Right lung (tissue), 5 donors: ENCODE data around the gene PFKM. TPM values are rescaled to one million over a fixed set of nuclear protein-coding genes. Genes with fewer than 3 reads are reported as not detected.

Experiments
- DNase-seq, 2 donors: peaks; one replicate each; pipeline ENCODE4 v3.0.0-alpha.2; 2013
- polyA plus RNA-seq, 5 donors: library from polyadenylated mRNA; unstranded; fragments of 120-200 nt; gene quantifications; one replicate each; pipeline versions ENCODE4 v1.2.1 to v1.2.3, GENCODE V29; 2013; ENCODE audit warnings: inconsistent platforms in 1 of 5, low replicate concordance in 1 of 5; ENCODE audit not compliant: insufficient read length in 5 of 5, insufficient read depth in 1 of 5

PFKM gene
- polyA plus RNA-seq, 5 donors, result 68.4 to 95.8 (median 81.3) TPM

DNA sequence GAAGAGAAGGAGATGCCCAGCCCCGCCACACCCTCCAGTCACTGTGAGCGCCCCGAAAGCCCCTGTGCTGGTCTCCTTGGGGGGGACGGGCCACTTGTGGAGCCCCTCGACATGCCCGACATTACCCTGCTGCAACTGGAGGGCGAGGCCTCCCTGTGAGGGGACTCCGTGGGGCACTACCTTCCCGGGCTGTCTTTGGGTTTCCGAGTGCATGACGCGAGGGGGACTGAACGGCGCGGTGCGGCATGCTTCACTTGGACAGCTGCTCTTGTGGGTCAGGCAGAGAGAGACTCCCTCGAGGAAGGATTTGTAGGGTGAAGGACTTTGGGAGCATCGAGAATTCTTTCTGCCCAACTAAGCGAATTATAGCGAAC lies 65.4 kb downstream of the PFKM start:
- no peak for DNase-seq

DNA sequence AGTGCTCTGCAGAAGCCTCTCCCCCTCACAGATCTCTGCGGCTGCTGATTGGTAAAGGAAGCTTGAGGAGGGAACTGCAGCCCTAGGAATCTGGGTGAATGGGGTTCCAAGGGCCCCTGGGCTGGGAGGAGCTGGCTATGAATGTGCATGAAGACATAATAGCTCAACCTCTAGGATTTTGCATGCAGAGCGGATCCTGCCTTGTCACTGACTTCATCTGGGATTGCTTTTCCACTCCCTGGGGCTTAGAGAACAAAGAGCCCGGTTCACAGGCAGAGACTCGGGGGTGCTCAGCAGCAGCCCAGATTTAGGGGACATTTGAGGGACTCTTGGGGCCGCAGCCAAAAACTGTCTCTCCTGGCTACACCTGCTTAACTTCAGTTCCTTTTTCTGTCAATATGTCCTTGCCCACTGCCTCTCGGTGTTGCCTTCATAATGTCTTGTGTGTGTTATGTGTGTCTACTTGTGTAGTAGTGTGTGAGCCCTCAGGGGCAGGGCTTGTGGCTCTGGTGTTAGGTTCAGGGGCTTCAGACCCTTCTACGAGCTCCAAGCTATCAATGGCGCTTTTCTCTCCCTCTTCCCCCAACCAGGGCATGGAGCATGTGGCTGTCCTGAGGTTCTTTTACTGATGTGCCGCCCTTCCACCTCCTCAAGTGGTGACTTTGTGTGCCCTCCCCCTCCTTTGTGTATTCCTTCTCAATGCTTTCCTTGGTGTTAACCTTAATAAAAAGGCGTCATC lies 66.2 kb downstream of the PFKM start:
- DNase-seq, result no peak

DNA sequence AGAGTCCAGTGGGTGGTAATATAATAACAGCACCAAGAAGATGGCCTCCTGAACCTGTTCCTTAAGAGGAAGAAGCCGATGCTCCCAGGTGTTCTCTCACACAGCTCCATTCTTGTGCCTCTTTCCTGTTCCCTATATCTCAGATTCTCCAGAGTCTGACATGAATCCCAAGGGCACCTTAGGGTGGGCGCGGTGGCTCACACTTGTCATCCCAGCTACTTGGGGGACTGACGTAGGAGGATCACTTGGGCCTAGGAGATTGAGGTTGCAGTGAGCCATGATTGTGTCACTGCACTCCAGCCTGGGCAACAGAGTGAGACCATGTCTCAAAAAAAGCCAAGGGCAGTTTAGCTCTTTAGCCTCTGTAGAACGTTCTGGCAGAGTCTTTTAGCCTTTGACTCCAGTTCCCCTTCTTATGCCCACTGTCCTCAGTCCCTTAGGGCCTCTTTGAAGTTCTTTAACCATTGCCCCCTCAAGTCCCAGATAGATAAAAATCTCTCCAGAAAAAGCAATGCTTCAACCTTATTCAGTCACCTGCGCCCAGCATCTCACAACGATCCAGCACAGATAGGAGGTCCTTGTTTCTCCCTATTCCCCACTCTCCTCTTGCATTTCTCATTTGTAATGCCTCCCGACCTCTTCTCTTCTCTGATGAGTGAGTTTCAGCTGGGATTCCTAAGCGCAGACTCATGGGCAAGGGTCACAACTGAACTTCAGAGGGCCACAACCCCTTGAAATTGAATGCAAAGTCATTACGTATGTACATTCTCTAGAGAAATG lies 68.9 kb downstream of the PFKM start:
- no peak for DNase-seq

DNA sequence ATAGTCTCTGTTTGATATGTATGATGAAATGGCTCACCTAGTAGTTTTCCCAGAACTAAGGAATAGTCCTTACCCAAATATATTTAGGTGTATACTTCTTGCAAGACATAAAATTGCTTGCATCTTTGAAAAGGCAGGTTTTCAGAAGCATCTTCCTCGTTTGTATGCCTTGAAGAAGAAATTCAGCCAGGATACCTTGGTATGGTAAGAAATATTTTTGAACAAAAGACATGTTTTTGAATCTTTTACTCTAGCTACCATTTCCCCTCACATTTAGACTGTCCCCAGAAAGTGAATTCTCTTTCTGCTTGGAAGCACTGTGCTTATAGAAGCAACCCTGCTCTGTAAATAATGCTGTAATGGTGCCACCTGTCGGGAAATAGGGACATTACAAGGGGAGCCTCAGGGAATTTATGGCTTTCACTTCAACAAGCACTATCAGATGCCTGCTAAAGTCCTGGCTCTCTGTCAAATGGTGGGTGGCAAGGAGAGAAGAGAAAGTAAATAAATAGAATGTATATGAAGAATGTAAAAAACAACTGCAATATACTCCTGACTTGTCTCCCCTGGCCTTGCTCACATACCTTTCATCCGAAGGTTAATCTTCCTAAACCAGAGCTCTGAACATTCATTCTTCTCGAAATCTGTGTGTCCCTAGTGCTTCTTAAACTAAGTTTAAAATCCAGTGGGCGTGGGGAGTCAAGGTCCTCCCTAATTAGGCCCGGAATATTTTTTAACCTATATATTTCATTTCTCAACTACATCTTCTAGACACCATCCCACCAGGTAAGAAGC lies 70.4 kb downstream of the PFKM start:
- DNase-seq, result peak; percentile 47 to 65

DNA sequence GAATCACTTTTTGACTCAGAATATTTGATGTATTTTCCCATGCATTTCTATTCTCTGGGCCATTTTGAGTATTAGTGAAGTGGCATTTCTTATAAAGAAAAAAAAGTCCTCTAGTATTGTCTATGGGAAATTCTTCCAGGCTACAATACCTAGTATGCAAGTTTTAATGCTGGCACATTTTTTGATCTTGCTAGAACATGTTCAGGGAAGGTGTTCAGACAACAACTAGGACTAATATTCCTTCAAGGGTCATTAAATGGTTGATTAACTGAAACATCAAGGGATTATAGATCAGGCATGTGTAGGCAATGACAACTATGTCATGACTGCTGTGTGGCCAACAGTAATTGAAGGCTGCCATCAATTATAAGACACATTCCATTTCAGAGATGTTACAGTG lies 71.9 kb downstream of the PFKM start:
- no peak for DNase-seq

DNA sequence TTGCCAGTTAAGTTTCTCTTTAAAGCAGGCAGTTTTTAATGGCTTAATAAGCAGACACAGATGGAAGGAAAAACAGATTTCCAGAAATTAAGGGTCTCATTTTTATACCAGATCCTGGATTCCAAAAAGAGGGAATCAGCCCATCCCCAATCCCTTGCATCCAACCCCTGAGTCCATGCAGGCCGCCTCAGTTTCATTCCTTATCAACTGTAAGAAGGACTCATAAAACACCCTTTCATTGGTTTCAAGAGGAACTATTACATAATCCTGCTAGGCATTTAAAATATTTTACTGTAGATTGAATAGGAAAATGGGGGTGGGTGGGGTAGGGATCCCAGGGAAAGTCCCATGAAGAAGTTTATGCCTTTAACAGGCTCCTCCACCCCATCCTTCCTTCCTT lies 73.7 kb downstream of the PFKM start:
- no peak for DNase-seq

DNA sequence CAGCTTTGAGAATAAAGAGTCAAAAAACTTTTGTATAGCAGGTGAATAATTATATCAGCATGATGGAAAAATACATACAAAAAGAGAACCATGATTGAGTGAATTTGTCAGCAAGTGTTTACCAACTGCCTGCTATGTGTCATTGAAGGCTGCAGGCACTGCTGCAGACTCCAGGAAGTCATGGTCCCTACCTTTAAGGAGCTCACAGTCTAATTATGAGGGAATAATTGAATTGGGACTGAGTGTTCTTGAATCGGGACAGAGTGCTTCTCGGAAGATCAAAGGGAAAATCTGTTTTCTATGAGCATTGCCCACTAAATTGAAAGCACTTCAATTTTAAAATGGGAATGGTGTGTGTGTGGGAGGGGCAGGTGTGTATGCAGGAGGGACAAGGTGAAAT lies 74.5 kb downstream of the PFKM start:
- no peak for DNase-seq

DNA sequence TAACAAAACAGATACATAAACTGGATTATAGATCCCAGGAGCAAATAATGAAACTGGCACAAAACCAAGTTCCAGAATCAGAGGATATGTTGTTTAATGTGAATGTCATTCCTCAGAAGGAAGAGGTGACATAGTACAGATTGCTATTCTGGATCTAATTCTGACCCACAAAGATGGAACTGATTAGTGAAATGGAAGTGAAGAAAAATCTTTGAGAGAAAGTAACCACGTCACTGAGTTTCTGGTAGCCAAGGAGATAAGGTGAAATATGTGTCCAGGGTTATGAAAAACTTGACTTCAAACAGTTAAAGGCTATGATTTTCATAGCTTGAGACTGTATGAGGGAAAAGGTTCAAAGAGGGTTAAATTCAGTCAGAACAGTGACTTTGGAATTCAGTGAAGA lies 75.6 kb downstream of the PFKM start:
- no peak for DNase-seq

Other genes with a start within 250 kb of the PFKM start
- gene VDR, start 214.4 kb upstream of the PFKM start, polyA plus RNA-seq, result 1 to 10 TPM; 1.2 to 1.9 (median 1.6) TPM
- 100 to 1,000 TPM in 3 of 5 donors, 10 to 100 TPM in 2; 74.9 to 110 (median 109) TPM for gene TMEM106C, start 155.8 kb upstream of the PFKM start, polyA plus RNA-seq
- gene COL2A1, start 114.9 kb upstream of the PFKM start, polyA plus RNA-seq, result 10 to 100 TPM; 60.4 to 78.4 (median 67.3) TPM
- 10 to 100 TPM; 19.1 to 28.8 (median 26.5) TPM for gene SENP1, start 13.3 kb upstream of the PFKM start, polyA plus RNA-seq
- gene ASB8, start 38.2 kb downstream of the PFKM start, polyA plus RNA-seq, result 10 to 100 TPM; 31.6 to 43.2 (median 37.5) TPM
- under 1 TPM in 4 of 5 donors, not detected in 1; 0.06 to 0.33 (median 0.24) TPM for gene CCDC184, start 64.3 kb downstream of the PFKM start, polyA plus RNA-seq
- gene OR10AD1, start 83.9 kb downstream of the PFKM start, polyA plus RNA-seq, result 1 to 10 TPM in 2 of 5 donors, under 1 TPM in 3; 0.42 to 1.3 (median 0.86) TPM
- gene ZNF641, start 231.6 kb downstream of the PFKM start, polyA plus RNA-seq, result 10 to 100 TPM; 26.4 to 29.8 (median 26.8) TPM